ENCODE results near the gene PPM1D. TPM values are rescaled to one million over a fixed set of nuclear protein-coding genes. Genes with fewer than 3 reads are reported as not detected.

The PPM1D gene
- total and polyA plus RNA-seq, 2 of the 13 experiments (the other 11 are each of a cell fraction or from before 2014, with no cell fraction given): 8.0 to 26.2 TPM

DNA sequence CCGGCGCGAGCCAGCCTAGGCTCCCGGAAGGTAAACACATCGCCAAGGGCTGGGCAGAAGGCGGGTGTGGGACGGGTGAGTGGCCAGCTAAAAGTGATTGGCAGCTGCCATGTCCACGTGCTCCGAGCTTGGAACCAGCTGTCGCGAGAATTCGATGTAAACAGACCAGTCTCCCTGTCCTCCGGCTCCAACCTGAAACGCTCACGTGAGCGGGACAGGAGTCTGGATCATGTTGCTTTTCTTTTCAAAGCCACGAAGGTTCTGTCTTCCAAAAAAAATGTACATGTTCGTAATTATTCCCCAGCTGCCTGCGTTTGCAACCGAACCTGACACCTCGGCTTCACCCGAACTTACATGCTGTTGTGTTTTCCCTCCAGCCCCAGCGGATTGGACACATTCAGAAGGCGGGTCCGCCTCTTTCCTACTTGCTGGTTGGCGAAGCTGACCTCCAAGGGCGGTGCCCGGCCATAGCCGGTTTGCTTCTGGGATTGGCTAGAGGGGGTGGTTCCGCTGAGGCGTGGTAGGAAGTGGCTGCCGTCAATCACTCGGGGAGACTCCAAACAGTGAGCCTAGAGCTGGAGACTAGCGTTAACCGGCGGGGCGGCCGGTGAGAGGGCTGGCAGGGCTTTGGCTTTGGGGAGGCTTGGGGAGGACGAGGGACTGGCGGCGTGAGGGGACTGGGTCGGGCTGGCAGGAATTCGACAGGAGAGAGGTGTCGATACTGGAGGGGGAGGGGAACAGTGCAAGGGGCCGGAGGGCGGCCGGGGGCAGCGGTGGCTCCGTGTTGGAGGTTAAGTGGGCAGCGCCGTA lies 77.5 kb downstream of the PPM1D start, which contains the start of gene BCAS3 (continued):
- TF ChIP-seq, protein P1, sequence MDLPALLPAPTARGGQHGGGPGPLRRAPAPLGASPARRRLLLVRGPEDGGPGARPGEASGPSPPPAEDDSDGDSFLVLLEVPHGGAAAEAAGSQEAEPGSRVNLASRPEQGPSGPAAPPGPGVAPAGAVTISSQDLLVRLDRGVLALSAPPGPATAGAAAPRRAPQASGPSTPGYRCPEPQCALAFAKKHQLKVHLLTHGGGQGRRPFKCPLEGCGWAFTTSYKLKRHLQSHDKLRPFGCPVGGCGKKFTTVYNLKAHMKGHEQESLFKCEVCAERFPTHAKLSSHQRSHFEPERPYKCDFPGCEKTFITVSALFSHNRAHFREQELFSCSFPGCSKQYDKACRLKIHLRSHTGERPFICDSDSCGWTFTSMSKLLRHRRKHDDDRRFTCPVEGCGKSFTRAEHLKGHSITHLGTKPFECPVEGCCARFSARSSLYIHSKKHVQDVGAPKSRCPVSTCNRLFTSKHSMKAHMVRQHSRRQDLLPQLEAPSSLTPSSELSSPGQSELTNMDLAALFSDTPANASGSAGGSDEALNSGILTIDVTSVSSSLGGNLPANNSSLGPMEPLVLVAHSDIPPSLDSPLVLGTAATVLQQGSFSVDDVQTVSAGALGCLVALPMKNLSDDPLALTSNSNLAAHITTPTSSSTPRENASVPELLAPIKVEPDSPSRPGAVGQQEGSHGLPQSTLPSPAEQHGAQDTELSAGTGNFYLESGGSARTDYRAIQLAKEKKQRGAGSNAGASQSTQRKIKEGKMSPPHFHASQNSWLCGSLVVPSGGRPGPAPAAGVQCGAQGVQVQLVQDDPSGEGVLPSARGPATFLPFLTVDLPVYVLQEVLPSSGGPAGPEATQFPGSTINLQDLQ (CRISPR knock-in tag; IDR thresholded peaks at IDR 0.05): no peak
- TF ChIP-seq, protein P2, sequence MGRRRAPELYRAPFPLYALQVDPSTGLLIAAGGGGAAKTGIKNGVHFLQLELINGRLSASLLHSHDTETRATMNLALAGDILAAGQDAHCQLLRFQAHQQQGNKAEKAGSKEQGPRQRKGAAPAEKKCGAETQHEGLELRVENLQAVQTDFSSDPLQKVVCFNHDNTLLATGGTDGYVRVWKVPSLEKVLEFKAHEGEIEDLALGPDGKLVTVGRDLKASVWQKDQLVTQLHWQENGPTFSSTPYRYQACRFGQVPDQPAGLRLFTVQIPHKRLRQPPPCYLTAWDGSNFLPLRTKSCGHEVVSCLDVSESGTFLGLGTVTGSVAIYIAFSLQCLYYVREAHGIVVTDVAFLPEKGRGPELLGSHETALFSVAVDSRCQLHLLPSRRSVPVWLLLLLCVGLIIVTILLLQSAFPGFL (CRISPR knock-in tag; IDR thresholded peaks at IDR 0.05): no peak
- TF ChIP-seq HOXA5 (CRISPR knock-in tag; IDR thresholded peaks at IDR 0.05): peak; percentile 65; the same call in 1 of the 2 replicates
- TF ChIP-seq, protein P3, sequence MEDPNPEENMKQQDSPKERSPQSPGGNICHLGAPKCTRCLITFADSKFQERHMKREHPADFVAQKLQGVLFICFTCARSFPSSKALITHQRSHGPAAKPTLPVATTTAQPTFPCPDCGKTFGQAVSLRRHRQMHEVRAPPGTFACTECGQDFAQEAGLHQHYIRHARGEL (CRISPR knock-in tag; IDR thresholded peaks at IDR 0.05): peak; percentile 67; the same call in 1 of the 2 replicates
- peak; percentile 57; the same call in 1 of the 2 replicates for TF ChIP-seq NAIF1 (CRISPR knock-in tag; IDR thresholded peaks at IDR 0.05; ENCODE audit: borderline replicate concordance)
- TF ChIP-seq ZNF839 (CRISPR knock-in tag; IDR thresholded peaks at IDR 0.05; ENCODE audit: borderline replicate concordance): peak; percentile 82; the same call in 1 of the 2 replicates
- peak; percentile 81; the same call in 1 of the 2 replicates for TF ChIP-seq REPIN1 (CRISPR knock-in tag; IDR thresholded peaks at IDR 0.05; ENCODE audit: borderline replicate concordance, low read depth)
- TF ChIP-seq, protein P4, sequence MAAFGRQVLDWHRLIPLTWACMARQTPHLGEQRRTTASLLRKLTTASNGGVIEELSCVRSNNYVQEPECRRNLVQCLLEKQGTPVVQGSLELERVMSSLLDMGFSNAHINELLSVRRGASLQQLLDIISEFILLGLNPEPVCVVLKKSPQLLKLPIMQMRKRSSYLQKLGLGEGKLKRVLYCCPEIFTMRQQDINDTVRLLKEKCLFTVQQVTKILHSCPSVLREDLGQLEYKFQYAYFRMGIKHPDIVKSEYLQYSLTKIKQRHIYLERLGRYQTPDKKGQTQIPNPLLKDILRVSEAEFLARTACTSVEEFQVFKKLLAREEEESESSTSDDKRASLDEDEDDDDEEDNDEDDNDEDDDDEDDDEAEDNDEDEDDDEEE (CRISPR knock-in tag; IDR thresholded peaks at IDR 0.05): peak; percentile 80; the same call in 1 of the 2 replicates
- TF ChIP-seq, protein P5, sequence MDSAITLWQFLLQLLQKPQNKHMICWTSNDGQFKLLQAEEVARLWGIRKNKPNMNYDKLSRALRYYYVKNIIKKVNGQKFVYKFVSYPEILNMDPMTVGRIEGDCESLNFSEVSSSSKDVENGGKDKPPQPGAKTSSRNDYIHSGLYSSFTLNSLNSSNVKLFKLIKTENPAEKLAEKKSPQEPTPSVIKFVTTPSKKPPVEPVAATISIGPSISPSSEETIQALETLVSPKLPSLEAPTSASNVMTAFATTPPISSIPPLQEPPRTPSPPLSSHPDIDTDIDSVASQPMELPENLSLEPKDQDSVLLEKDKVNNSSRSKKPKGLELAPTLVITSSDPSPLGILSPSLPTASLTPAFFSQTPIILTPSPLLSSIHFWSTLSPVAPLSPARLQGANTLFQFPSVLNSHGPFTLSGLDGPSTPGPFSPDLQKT (CRISPR knock-in tag; IDR thresholded peaks at IDR 0.05; ENCODE audit: borderline replicate concordance): no peak
- TF ChIP-seq ZNF772 (CRISPR knock-in tag; IDR thresholded peaks at IDR 0.05): no peak; the same call in none of the 2 replicates
- peak; percentile 83; the same call in 1 of the 2 replicates for TF ChIP-seq ZNF235 (CRISPR knock-in tag; IDR thresholded peaks at IDR 0.05; ENCODE audit: borderline replicate concordance)
- TF ChIP-seq, protein P6, sequence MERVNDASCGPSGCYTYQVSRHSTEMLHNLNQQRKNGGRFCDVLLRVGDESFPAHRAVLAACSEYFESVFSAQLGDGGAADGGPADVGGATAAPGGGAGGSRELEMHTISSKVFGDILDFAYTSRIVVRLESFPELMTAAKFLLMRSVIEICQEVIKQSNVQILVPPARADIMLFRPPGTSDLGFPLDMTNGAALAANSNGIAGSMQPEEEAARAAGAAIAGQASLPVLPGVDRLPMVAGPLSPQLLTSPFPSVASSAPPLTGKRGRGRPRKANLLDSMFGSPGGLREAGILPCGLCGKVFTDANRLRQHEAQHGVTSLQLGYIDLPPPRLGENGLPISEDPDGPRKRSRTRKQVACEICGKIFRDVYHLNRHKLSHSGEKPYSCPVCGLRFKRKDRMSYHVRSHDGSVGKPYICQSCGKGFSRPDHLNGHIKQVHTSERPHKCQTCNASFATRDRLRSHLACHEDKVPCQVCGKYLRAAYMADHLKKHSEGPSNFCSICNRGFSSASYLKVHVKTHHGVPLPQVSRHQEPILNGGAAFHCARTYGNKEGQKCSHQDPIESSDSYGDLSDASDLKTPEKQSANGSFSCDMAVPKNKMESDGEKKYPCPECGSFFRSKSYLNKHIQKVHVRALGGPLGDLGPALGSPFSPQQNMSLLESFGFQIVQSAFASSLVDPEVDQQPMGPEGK (CRISPR knock-in tag; IDR thresholded peaks at IDR 0.05): peak; percentile 34; the same call in 1 of the 2 replicates
- TF ChIP-seq, protein P7, sequence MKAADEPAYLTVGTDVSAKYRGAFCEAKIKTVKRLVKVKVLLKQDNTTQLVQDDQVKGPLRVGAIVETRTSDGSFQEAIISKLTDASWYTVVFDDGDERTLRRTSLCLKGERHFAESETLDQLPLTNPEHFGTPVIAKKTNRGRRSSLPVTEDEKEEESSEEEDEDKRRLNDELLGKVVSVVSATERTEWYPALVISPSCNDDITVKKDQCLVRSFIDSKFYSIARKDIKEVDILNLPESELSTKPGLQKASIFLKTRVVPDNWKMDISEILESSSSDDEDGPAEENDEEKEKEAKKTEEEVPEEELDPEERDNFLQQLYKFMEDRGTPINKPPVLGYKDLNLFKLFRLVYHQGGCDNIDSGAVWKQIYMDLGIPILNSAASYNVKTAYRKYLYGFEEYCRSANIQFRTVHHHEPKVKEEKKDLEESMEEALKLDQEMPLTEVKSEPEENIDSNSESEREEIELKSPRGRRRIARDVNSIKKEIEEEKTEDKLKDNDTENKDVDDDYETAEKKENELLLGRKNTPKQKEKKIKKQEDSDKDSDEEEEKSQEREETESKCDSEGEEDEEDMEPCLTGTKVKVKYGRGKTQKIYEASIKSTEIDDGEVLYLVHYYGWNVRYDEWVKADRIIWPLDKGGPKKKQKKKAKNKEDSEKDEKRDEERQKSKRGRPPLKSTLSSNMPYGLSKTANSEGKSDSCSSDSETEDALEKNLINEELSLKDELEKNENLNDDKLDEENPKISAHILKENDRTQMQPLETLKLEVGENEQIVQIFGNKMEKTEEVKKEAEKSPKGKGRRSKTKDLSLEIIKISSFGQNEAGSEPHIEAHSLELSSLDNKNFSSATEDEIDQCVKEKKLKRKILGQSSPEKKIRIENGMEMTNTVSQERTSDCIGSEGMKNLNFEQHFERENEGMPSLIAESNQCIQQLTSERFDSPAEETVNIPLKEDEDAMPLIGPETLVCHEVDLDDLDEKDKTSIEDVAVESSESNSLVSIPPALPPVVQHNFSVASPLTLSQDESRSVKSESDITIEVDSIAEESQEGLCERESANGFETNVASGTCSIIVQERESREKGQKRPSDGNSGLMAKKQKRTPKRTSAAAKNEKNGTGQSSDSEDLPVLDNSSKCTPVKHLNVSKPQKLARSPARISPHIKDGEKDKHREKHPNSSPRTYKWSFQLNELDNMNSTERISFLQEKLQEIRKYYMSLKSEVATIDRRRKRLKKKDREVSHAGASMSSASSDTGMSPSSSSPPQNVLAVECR (CRISPR knock-in tag; IDR thresholded peaks at IDR 0.05; ENCODE audit: borderline replicate concordance): peak; percentile 99

Measured in HepG2 (cell line).